A673 (cell line): ENCODE results near the gene YKT6. TPM values are rescaled to one million over a fixed set of nuclear protein-coding genes. Genes with fewer than 3 reads are reported as not detected.

ENCODE experiments used
- BruUV-seq: library from RNA; stranded (reverse); fragments of 400-500 nt; replicated peaks from 2 replicates; lab custom pipeline; 2021; lab: Mats Ljungman, UMichigan
- CTCF ChIA-PET: fragments of 300-600 bp; sonication (Branson Sonifier 250); formaldehyde crosslinking; loops from one replicate; lab custom pipeline; 2022; ENCODE audit warnings: antibody characterized with exemption; lab: Charles Lee
- POLR2A ChIA-PET: fragments of 300-600 bp; sonication (Branson Sonifier 250); formaldehyde crosslinking; loops from one replicate; lab custom pipeline; 2022; ENCODE audit warnings: antibody characterized with exemption; ENCODE audit not compliant: low non-redundant PET; lab: Charles Lee
- DNase-seq: peaks from one replicate; pipeline ENCODE4 v3.0.0-alpha.2; 2015; ENCODE audit warnings: low spot score
- H3K27ac ChIP-seq: fragments of 200-600 bp; sonication (generic); 2 replicates; pipeline ENCODE4 v1.5.1; 2016; ENCODE audit warnings: mixed run types, low read depth, mild to moderate bottlenecking, mixed read lengths, antibody characterized with exemption, low read length; ENCODE audit not compliant: poor library complexity, severe bottlenecking
- H3K27me3 ChIP-seq: fragments of 200-600 bp; sonication (generic); replicated peaks from 2 replicates; pipeline ENCODE4 v1.6.1; 2017; ENCODE audit warnings: mixed run types, low read depth, mild to moderate bottlenecking, mixed read lengths, antibody characterized with exemption, low read length; ENCODE audit not compliant: insufficient read depth, poor library complexity
- H3K36me3 ChIP-seq: fragments of 200-600 bp; sonication (generic); 2 replicates; pipeline ENCODE4 v1.6.1; 2016; ENCODE audit warnings: mixed run types, mild to moderate bottlenecking, mixed read lengths, antibody characterized with exemption, low read length; ENCODE audit not compliant: insufficient read depth, poor library complexity, severe bottlenecking
- H3K4me1 ChIP-seq: fragments of 200-600 bp; sonication (generic); 2 replicates; pipeline ENCODE4 v1.6.1; 2017; ENCODE audit warnings: mixed run types, mild to moderate bottlenecking, mixed read lengths, antibody characterized with exemption, low read length; ENCODE audit not compliant: insufficient read depth, poor library complexity, severe bottlenecking
- H3K4me3 ChIP-seq: fragments of 200-600 bp; sonication (generic); 2 replicates; pipeline ENCODE4 v1.5.1; 2016; ENCODE audit warnings: low read depth, mixed run types, mild to moderate bottlenecking, mixed read lengths, low read length; ENCODE audit not compliant: poor library complexity, severe bottlenecking
- H3K9me3 ChIP-seq: fragments of 200-600 bp; sonication (generic); 2 replicates; pipeline ENCODE4 v1.6.1; 2016; ENCODE audit warnings: mixed run types, low read depth, mild to moderate bottlenecking, mixed read lengths, antibody characterized with exemption, low read length; ENCODE audit not compliant: poor library complexity, severe bottlenecking
- EZH2 ChIP-seq: fragments of 200-600 bp; sonication (generic); IDR thresholded peaks from 2 replicates; pipeline ENCODE4 v1.6.1; 2017; ENCODE audit warnings: borderline replicate concordance, low read depth, mild to moderate bottlenecking, mixed read lengths, antibody characterized with exemption, low read length; ENCODE audit not compliant: poor library complexity, severe bottlenecking
- intact Hi-C: fragments of 100-400 bp; cut with micrococcal nuclease; formaldehyde crosslinking; loops from one replicate; pipeline ENCODE4 v1.10.0; 2022; ENCODE audit not compliant: unreplicated experiment
- total RNA-seq: library from RNA; stranded (reverse); gene quantifications from 2 replicates; pipeline ENCODE4 v1.2.3, GENCODE V29; 2021
- TF ChIP-seq, protein P1 (sequence below): fragments of 300-800, 200-600 bp; sonication (generic); conservative IDR thresholded peaks from 2 replicates; pipeline ENCODE4 v1.5.1; 2017; ENCODE audit warnings: low read depth, mild to moderate bottlenecking, antibody characterized with exemption, low read length, moderate library complexity, mixed read lengths

The YKT6 gene
- total RNA-seq, 1 experiment from 2014 or later = 140 TPM

DNA sequence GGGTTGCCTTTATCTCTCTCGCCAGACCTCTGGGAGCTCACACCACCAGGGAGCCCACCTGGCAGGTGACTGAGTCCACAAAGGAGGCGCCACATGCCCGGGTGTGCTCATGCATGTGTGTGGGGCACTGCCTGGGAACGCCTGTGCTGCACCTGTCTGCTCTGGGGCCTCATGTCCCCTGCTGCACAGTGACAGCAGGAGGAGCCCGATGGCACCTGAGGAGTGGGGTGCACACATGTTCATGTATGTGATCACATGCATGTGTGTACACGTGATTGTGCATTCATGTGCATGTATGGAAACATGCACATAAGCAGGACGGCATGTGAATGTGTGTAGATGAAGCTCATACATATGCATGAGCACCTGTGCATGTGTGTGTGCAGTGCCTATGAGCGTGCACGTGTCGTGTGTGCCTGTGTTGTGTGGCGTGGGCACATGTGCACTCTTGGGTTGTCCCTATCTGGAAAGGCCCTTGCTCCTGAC lies 22.0 kb downstream of the YKT6 start:
- H3K27ac ChIP-seq = no peak overlapping the region
- TF ChIP-seq EZH2 = no peak
- POLR2A ChIA-PET = no interaction called here
- DNase-seq = no peak
- intact Hi-C loops = no loop called here
- H3K4me1 ChIP-seq = peaks cover 5% of the 10 kb centered on the region
- H3K4me3 ChIP-seq = no peak overlapping the region
- BruUV-seq = no TSS peak
- no peaks in the 10 kb centered on the region for H3K36me3 ChIP-seq
- H3K9me3 ChIP-seq = no peaks in the 10 kb centered on the region
- no peaks in the 10 kb centered on the region for H3K27me3 ChIP-seq
- CTCF ChIA-PET = no interaction called here

DNA sequence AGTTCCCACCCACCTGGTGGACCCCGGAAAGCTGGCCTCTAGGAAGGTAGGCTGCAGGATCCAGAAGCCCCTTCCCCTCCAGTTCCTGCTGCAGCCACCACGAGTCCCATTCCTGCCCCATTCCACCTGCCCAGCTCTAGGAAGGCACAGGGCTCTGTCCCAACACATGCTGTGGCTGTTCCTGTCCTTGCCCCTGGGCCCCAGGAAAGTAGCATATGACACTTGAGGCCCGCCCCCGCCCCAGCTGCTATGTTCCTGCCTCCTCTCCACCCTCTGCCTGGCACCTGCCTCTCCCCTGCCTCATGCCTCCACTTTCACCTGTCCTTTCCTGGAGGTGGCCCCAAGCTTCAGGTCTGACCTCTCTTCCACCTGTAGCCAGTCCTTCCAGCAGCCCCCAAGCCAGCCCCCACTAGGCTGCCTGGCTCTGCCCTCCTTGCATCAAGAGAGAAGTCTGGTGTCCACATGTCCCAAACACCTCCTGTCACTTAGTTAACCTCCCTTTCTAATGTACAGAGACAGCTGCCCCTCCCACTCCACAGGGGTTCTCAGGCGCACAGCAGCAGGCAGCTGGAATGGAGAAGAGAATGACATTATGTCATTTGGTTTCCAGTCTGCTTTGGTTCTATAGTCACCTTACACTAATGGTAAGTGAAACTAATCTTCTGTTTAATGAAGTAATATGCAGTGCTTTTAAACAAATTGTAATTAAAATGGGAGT lies 22.7 kb downstream of the YKT6 start:
- ChIA-PET CTCF (no interaction called here), POLR2A (no interaction called here)
- no TSS peak for BruUV-seq
- peak; percentile 59 for DNase-seq
- H3K27ac ChIP-seq = no peak overlapping the region
- H3K36me3 ChIP-seq = no peaks in the 10 kb centered on the region
- TF ChIP-seq, protein P1, sequence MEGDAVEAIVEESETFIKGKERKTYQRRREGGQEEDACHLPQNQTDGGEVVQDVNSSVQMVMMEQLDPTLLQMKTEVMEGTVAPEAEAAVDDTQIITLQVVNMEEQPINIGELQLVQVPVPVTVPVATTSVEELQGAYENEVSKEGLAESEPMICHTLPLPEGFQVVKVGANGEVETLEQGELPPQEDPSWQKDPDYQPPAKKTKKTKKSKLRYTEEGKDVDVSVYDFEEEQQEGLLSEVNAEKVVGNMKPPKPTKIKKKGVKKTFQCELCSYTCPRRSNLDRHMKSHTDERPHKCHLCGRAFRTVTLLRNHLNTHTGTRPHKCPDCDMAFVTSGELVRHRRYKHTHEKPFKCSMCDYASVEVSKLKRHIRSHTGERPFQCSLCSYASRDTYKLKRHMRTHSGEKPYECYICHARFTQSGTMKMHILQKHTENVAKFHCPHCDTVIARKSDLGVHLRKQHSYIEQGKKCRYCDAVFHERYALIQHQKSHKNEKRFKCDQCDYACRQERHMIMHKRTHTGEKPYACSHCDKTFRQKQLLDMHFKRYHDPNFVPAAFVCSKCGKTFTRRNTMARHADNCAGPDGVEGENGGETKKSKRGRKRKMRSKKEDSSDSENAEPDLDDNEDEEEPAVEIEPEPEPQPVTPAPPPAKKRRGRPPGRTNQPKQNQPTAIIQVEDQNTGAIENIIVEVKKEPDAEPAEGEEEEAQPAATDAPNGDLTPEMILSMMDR = no peak
- no peak for TF ChIP-seq EZH2
- no peaks in the 10 kb centered on the region for H3K9me3 ChIP-seq
- H3K4me3 ChIP-seq = no peak overlapping the region
- H3K4me1 ChIP-seq = peaks cover 5% of the 10 kb centered on the region
- intact Hi-C loops = no loop called here
- H3K27me3 ChIP-seq = no peaks in the 10 kb centered on the region

- BruUV-seq = no TSS peak
- ChIA-PET POLR2A (no interaction called here), CTCF (no interaction called here)
- TF ChIP-seq EZH2 = no peak
- TF ChIP-seq, protein P1 = no peak
- peaks cover 5% of the 10 kb centered on the region for H3K4me1 ChIP-seq
- H3K36me3 ChIP-seq = no peaks in the 10 kb centered on the region
- no peaks in the 10 kb centered on the region for H3K9me3 ChIP-seq
- H3K4me3 ChIP-seq = no peak overlapping the region
- intact Hi-C loops = no loop called here
- H3K27me3 ChIP-seq = no peaks in the 10 kb centered on the region
- no peak overlapping the region for H3K27ac ChIP-seq
- DNase-seq = no peak
These were observed 23.5 kb downstream of the YKT6 start for GRCh38 chr7:44224080-44224973.
